Stimulated activated CD4-positive, alpha-beta T cell treated with anti-CD3 and anti-CD28 coated beads, Interleukin-4, amount 100 ng/mL, for 48 hours (primary cell): ENCODE measurements around the gene FBXO31.
"Not testable (repeated sequence)": the region's sequence is repeated elsewhere in the genome, so short reads cannot be mapped to it uniquely, and the experiment has no call there.

ENCODE experiments used
- DNase-seq, 2 donors: peaks; one replicate each; pipeline ENCODE4 v3.0.0-alpha.2; 2020; ENCODE audit warnings: low read depth in 2 of 2

Gene FBXO31

DNA sequence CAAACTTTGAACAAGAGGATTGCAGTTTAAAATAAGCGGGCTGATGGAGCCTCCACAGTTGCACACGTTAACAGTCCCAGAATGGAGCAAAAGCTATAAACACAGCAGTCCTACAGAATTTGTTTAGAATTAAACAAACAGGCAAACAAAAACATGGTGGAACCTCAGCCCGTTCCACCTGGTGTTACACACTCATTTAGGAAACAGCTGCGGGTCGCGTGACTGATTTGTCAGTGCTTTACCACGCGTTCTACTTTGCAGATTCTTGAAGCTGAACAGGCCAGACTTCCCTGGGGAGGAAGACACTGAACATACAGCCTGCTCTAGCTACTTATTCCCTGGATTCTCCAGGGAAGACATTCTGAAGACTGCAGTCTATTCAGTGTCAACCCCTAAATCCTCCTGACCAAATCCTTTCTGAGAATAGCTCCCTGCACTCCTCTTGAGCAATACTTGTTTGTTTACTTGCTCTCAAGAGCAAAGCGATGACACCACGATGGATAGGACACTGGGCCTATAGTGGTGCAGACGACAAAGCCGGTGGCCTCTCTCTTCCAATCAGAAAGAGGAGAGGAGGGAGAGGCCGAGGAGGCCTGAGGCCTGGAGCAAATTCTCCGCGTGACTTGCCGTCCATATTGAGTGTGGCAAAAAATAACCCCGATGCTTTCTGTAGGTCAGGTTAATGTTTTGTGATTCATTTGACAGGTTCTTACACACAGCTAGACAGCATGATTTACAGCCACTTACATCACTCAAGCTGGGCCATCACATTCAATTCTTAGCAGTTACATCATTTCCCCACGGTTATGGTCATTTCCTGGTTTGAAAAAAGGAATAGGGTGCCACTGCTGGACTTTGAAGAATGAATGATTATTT lies 4.6 kb upstream of the FBXO31 start:
- DNase-seq, result peak; percentile 65 to 77

- DNase-seq, result not testable (repeated sequence)
These were observed 1.2 kb upstream of the FBXO31 start for GRCh38 chr16:87384875-87385167.

- peak in 1 of 2 donors; percentile 31 for DNase-seq
These were observed 742 bp upstream of the FBXO31 start for GRCh38 chr16:87384162-87384874.

DNA sequence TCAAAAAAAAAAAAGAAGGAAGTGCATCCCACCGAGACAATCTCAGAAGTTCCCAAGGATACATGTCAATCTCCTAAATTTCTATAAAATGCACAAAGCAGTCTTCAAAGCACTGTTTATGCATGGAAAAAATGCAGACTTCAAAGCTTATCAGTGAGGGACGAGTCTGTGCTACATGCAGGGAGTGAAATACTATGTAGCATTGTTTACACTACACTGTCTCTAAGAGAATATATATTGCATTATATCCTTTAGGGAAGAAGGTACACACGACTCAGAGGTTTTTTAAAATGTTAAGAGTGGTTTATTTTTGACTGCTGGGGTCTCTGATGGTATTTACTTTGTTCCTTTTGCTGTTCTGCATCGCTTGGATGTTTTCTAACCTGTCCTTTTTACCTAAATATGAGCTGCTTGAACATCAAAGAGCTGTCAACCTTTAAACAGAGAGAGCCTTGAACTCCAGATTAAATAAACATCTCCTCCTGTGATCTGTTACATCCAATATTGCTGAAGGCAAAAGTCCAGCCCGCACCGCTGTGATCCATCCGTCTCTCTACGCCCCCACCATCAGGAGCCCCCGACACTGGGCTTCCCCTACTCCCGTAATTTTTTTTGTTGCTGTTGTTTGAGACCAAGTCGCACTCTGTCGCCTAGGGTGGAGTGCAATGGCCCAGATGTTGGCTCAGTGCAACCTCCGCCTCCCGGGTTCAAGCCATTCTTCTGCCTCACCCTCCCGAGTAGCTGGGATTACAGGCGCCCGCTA lies 1.4 kb downstream of the FBXO31 start:
- no peak for DNase-seq

GRCh38 chr16:87380881-87381280 lies 2.7 kb downstream of the FBXO31 start:
- DNase-seq, result no peak

- no peak for DNase-seq
These were observed 3.2 kb downstream of the FBXO31 start for GRCh38 chr16:87380403-87380802.

DNA sequence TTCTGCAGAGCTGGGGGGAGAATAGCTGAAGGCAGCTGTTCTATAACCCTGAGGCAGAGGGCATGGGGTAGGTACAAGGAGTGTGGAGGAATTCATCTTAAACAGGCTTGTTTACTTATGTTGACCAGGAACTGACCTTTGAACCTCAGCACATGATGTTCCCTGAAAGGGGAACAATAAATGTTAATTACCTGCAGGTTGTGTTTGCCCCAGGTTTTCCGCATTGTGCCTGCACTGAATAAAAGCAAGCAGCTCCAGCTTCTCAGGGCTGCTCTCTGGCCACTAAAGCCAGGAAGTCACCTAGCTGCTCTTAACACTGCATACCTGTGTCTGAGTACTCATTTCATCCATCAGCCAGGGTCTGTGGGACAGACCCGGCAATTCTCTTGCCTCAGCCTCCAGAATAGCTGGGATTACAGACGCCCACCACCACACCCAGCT lies 4.2 kb downstream of the FBXO31 start:
- DNase-seq, result not testable (repeated sequence)

DNA sequence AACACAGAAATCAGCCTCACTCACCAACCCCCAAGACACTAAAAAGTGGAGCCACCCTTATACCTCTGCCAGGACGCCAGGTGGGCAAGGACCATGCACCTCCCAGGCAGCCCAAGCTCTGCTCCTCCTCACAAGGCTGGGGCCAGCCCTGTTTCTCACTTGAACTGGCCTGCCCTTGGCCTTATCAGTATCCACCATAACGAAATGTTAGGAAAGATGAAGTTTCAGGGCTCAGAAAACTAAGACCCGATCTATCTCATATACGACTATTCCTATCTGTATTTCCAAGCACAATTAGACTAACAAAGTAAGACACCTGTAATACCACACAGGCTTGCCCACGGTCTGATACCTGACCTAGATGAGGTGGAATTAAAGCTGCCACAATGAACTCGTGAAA lies 6.9 kb downstream of the FBXO31 start:
- DNase-seq, result no peak

- DNase-seq, result no peak
These were observed 8.0 kb downstream of the FBXO31 start for GRCh38 chr16:87375426-87376135.

GRCh38 chr16:87374313-87374712 lies 9.3 kb downstream of the FBXO31 start:
- no peak for DNase-seq

DNA sequence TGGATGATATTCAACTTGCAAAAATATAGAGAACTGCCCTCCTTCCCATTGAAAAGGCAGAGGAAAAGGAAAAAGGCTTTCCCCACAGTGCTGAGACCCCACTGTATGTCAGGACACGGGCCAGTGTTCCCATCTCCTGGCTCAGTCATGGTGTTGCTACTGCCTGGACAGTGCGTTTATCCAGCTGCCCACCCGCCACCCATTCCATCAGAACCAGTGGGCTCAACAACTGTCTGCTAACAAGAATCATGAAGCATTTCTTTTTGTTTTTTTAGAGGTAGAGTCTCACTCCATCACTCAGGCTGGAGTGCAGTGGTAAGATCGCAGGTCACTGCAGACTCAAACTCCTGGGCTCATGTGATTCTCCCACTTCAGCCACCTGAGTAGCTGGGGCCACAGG lies 11.3 kb downstream of the FBXO31 start:
- DNase-seq, result no peak

DNA sequence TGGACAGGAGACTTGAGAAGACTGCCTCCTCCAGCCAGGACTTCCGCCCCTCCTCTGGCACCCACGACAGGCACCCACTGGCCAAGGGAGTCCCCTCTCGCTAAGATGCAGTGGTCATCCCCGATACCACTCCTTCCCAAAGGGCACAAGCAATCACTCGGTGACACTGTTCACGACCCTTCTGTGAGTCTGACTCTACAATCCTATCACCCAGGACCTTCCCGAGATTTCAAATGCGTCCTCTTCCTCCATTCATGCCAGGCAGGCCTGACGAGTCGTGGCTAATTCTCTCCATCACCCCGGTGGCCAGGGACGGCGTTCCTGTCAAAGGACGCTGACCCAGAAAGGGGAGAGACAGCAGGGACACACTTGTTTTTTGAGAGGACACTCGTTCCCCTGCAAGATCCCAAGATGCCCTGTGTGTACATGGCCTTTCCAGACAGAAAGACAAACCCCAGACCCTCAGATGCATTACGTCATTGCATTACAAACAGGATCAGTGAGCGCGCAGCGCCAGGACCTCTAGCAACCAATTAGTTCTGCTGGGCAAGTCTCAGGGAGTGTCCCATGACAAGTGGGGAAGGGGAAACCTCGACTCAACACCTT lies 12.2 kb downstream of the FBXO31 start:
- no peak for DNase-seq

- no peak for DNase-seq
These were observed 13.5 kb downstream of the FBXO31 start for GRCh38 chr16:87369796-87370719.

GRCh38 chr16:87369117-87369765 lies 14.3 kb downstream of the FBXO31 start:
- DNase-seq, result no peak

- no peak for DNase-seq
These were observed 15.4 kb downstream of the FBXO31 start for GRCh38 chr16:87368029-87368770.

GRCh38 chr16:87367529-87367928 lies 16.0 kb downstream of the FBXO31 start:
- no peak for DNase-seq

DNA sequence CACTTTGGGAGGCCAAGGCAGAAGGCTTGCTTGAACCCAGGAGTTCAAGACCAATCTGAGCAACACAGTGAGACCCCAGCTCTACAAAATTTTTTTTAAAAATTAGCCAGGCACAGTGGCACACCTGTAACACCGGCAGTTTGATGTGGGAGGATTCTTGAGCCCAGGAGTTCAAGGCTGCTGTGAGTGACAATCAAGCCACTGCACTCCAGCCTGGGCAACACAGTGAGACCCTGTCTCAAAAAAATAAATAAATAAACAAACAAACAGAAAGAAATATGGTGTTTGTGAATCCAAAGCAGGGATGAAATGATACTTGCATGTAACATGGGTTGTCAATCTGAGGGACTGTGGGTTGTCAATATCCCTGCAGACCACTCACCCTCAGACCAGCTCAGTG lies 16.6 kb downstream of the FBXO31 start:
- no peak for DNase-seq

DNA sequence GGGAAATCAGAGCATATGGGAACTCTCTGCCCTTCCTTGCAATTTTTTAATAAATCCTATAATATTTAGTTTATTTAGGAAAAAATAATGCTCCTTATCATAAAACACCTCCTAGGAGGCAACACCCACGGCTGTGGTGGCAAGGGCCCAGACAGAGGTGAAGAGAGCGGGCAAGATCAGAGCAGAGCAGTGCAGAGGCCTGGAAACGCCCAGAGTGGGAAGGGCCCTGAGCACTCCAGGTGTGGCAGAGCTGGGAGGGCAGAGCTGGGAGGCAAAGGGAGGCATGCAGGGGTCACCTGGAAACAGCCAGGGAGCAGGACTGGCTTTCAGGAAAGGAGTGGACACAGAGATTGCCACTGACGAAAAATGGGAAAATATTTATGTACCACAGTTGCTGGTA lies 17.3 kb downstream of the FBXO31 start:
- DNase-seq, result no peak
